CD4-positive, alpha-beta T cell (primary cell): ENCODE data around the gene DEFB114. TPM values are rescaled to one million over a fixed set of nuclear protein-coding genes. Genes with fewer than 3 reads are reported as not detected.

Source experiments
- ATAC-seq: fragments of 200-7000 bp; cut with Tn5 transposase; one replicate; pipeline ENCODE4 v1.10.0; 2022; ENCODE audit warnings: mild to moderate bottlenecking; ENCODE audit not compliant: poor library complexity
- CTCF ChIA-PET: fragments of 350-600 bp; sonication (Branson Sonifier 250); formaldehyde crosslinking; loops from one replicate; lab custom pipeline; 2021; ENCODE audit warnings: antibody characterized with exemption, inconsistent platforms; lab: Charles Lee
- POLR2A ChIA-PET: fragments of 350-600 bp; sonication (Branson Sonifier 250); formaldehyde crosslinking; loops from one replicate; lab custom pipeline; 2021; ENCODE audit warnings: antibody characterized with exemption, inconsistent platforms; lab: Charles Lee
- DNase-seq, 14 experiments: peaks; one replicate each; pipeline ENCODE4 v3.0.0-alpha.2; 2013 to 2020; ENCODE audit warnings: mixed read lengths in 2 of 14
- H3K27ac ChIP-seq, 2 donors: one replicate each; pipeline versions ENCODE4 v1.5.1 to v1.7.0; 2013; ENCODE audit warnings: low read length in 2 of 2, low read depth in 1 of 2, mild to moderate bottlenecking in 1 of 2
- H3K27me3 ChIP-seq, 2 experiments: 1 replicate in 1 of 2; 2 replicates in 1 of 2; pipeline versions ENCODE4 v1.6.1 to v1.7.0; 2013; ENCODE audit warnings: low read length in 2 of 2, control low read depth in 1 of 2, mild to moderate bottlenecking in 1 of 2, moderate library complexity in 1 of 2; ENCODE audit not compliant: insufficient read depth in 2 of 2, control insufficient read depth in 1 of 2
- H3K36me3 ChIP-seq: one replicate; pipeline ENCODE4 v1.6.1; 2013; ENCODE audit warnings: low read length, control low read depth; ENCODE audit not compliant: insufficient read depth
- H3K4me1 ChIP-seq: one replicate; pipeline ENCODE4 v1.6.1; 2013; ENCODE audit warnings: low read length, control low read depth; ENCODE audit not compliant: insufficient read depth
- H3K4me3 ChIP-seq: one replicate; pipeline ENCODE4 v1.5.1; 2013; ENCODE audit warnings: mild to moderate bottlenecking, low read length, moderate library complexity
- H3K9me3 ChIP-seq, 2 experiments: 1 replicate in 1 of 2; 2 replicates in 1 of 2; pipeline versions ENCODE4 v1.6.1 to v1.7.0; 2013; ENCODE audit warnings: low read length in 2 of 2, mild to moderate bottlenecking in 2 of 2, control low read depth in 1 of 2, moderate library complexity in 1 of 2; ENCODE audit not compliant: control insufficient read depth in 1 of 2, insufficient read depth in 1 of 2
- H3K27ac Mint-ChIP-seq: one replicate; pipeline ENCODE4 v1.8.0; 2020; ENCODE audit warnings: mixed read lengths
- H3K27me3 Mint-ChIP-seq: one replicate; pipeline ENCODE4 v1.8.0; 2021; ENCODE audit warnings: mixed read lengths
- H3K36me3 Mint-ChIP-seq: one replicate; pipeline ENCODE4 v1.8.0; 2021; ENCODE audit warnings: low read depth, mixed read lengths
- H3K4me1 Mint-ChIP-seq: one replicate; pipeline ENCODE4 v1.8.0; 2021; ENCODE audit warnings: low read depth, mixed read lengths
- H3K4me3 Mint-ChIP-seq: one replicate; pipeline ENCODE4 v1.8.0; 2020; ENCODE audit warnings: mild to moderate bottlenecking, mixed read lengths
- H3K9me3 Mint-ChIP-seq: one replicate; pipeline ENCODE4 v1.8.0; 2020; ENCODE audit warnings: mixed read lengths
- CTCF ChIP-seq: fragments of 200-600 bp; IDR thresholded peaks from one replicate; pipeline ENCODE4 v1.8.0; 2022; ENCODE audit warnings: antibody characterized with exemption, mild to moderate bottlenecking
- intact Hi-C, 2 experiments: fragments of 100-400 bp; cut with DNase I in 1 of 2; cut with micrococcal nuclease in 1 of 2; formaldehyde crosslinking; loops; one replicate each; pipeline versions ENCODE4 v1.15.1 to v1.9.0; 2023 to 2025; cut with DNase I, micrococcal nuclease
- total RNA-seq, 174 experiments: library from RNA in 2 of 174; stranded (reverse) in 2 of 174; gene quantifications; one replicate each; pipeline ENCODE4 v1.2.3 and lab custom pipeline; 2021 to 2026

DEFB114 gene
- total RNA-seq, 2 experiments from 2014 or later: not detected

GRCh38 chr6:49918787-49919186 lies 45.2 kb downstream of the DEFB114 start:
- Mint-ChIP-seq H3K4me1 (no peaks in the 10 kb centered on the region), H3K27ac (no peak overlapping the region), H3K27me3 (no peaks in the 10 kb centered on the region), H3K9me3 (no peaks in the 10 kb centered on the region), H3K4me3 (no peak overlapping the region), H3K36me3 (no peaks in the 10 kb centered on the region)
- H3K4me1 ChIP-seq: no peaks in the 10 kb centered on the region
- no peak for DNase-seq
- intact Hi-C loops: no loop called here
- POLR2A ChIA-PET: no interaction called here
- no peak overlapping the region for H3K4me3 ChIP-seq
- no peak overlapping the region for H3K27ac ChIP-seq
- CTCF ChIA-PET: no interaction called here
- TF ChIP-seq CTCF: no peak
- no peaks in the 10 kb centered on the region for H3K36me3 ChIP-seq
- no peak for ATAC-seq
- no peaks in the 10 kb centered on the region for H3K27me3 ChIP-seq
- H3K9me3 ChIP-seq: peaks cover 0 to 3% of the 10 kb centered on the region in 2 experiments

GRCh38 chr6:49915035-49915434 lies 48.9 kb downstream of the DEFB114 start:
- no peaks in the 10 kb centered on the region for H3K4me1 Mint-ChIP-seq
- Histone ChIP-seq H3K4me1 (no peaks in the 10 kb centered on the region), H3K27ac (no peak overlapping the region), H3K36me3 (no peaks in the 10 kb centered on the region), H3K4me3 (no peak overlapping the region), H3K27me3 (no peaks in the 10 kb centered on the region), H3K9me3 (peaks cover 0 to 3% of the 10 kb centered on the region in 2 experiments)
- no peaks in the 10 kb centered on the region for H3K36me3 Mint-ChIP-seq
- ATAC-seq (no peak), DNase-seq (no peak)
- no peak for TF ChIP-seq CTCF
- intact Hi-C loops: no loop called here
- no peak overlapping the region for H3K4me3 Mint-ChIP-seq
- ChIA-PET POLR2A (no interaction called here), CTCF (no interaction called here)
- no peaks in the 10 kb centered on the region for H3K27me3 Mint-ChIP-seq
- H3K9me3 Mint-ChIP-seq: peaks cover 2% of the 10 kb centered on the region
- H3K27ac Mint-ChIP-seq: no peak overlapping the region

GRCh38 chr6:49913636-49914375 lies 50.2 kb downstream of the DEFB114 start:
- Histone ChIP-seq H3K4me3 (no peak overlapping the region), H3K27me3 (no peaks in the 10 kb centered on the region), H3K4me1 (no peaks in the 10 kb centered on the region), H3K27ac (no peak overlapping the region), H3K36me3 (no peaks in the 10 kb centered on the region), H3K9me3 (peaks cover 0 to 3% of the 10 kb centered on the region in 2 experiments)
- H3K4me1 Mint-ChIP-seq: no peaks in the 10 kb centered on the region
- no peak for ATAC-seq
- intact Hi-C loops: no loop called here
- no peak overlapping the region for H3K4me3 Mint-ChIP-seq
- H3K36me3 Mint-ChIP-seq: no peaks in the 10 kb centered on the region
- DNase-seq: no peak
- POLR2A ChIA-PET: no interaction called here
- H3K27ac Mint-ChIP-seq: no peak overlapping the region
- no peaks in the 10 kb centered on the region for H3K27me3 Mint-ChIP-seq
- H3K9me3 Mint-ChIP-seq: peaks cover 2% of the 10 kb centered on the region
- no peak for TF ChIP-seq CTCF
- CTCF ChIA-PET: no interaction called here
